HG03103 (cell line): Measurements from ENCODE around the gene ARHGDIB.

ENCODE experiments used
- ATAC-seq: cut with Tn5 transposase; IDR thresholded peaks from one replicate; pipeline ENCODE4 v1.9.1; 2021; ENCODE audit warnings: low read depth; ENCODE audit not compliant: unreplicated experiment

The ARHGDIB gene

DNA sequence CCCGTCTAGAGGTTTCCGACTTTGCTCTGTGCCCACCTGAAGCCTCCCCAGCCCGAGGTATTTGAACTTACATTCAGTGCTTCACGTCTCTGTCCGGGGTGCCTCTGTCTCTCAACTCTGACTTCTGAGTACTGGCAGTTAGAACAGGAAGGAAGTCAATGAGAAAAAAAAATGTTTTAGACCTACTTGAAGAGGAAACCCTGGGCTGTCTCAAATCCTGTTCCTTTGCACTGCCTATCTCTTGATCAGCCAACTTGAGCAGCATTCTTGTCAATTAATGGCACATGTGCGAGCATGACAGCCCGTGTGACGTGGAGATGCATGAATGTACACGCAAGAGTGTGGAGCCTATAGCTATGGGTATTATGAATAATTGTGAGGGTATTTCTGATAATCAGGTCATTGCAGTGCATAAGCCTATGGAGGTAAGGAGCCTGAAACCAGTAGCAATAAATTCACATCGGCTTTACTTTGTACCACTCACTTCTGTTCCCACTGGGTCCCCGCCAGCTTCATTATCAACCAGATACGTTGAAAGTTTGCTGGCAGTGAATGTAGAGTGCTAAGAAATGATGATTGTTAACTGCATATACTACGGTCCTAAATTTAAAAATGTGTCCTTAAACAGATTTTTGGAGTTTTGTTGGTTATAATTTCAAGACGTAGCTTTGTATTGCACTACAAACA, at the start of gene ARHGDIB:
Gene ARHGDIB (minus strand): TSS at position 136 of the 687 bp plus-strand sequence. CDS start 10,889 bp downstream, outside the sequence.
- peak; percentile 59 for ATAC-seq

DNA sequence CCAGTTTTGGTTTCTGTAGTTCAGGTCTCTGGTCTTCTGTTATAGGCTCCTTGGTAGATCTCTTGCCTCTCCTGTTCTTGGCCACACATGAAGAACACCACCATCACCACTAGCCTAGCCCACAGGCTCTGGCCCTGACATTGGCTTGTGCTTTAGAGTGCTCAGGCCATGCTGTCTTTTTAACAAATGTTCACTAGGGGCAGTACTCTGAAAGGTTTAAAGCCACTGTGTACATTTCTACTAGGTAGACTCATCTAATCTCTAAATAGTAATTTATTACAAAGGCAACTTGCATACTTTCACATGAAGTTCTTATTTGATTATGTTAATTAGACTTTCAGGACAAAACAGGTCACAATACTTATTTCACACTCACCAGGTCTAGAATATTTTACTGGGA, 49.8 kb upstream of the ARHGDIB start:
- peak; percentile 78 for ATAC-seq

DNA sequence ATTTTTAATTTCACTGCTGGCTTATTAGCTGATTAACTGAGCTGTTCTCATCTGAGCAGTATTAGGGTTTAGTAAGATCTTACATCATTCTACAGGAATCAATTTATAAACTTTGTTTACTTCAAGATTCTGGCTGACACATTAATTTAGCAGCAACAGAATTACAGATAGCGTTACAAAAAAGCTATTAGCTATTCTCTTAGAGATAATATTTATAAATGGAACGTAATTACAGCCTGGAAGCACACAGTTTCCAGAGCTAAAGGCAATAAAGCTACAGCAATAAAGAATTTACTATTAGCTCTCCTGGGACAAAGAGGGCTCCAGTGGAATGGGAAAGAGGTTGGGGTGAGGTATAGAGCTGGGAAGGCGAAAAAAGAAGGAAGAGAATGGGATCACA, 46.1 kb upstream of the ARHGDIB start:
- no peak for ATAC-seq

DNA sequence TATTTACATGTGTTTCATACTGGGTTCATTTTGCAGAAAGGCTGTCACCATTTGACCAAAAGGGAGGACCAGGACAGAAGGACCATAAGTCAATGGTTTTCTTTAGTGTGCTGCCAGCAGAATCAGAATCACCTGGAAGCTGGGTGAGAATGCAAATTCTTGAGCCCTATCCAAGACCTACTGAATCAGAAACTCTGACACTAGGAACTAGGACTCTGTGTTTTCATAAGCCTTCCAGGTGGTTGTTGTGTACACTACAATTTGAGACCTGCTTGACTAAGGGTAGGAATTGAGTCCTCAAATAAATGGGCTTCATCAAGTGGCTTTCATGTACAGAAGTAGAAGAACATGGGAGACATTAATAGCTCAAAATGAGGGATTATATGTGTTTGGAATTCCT, 43.7 kb upstream of the ARHGDIB start:
- no peak for ATAC-seq

DNA sequence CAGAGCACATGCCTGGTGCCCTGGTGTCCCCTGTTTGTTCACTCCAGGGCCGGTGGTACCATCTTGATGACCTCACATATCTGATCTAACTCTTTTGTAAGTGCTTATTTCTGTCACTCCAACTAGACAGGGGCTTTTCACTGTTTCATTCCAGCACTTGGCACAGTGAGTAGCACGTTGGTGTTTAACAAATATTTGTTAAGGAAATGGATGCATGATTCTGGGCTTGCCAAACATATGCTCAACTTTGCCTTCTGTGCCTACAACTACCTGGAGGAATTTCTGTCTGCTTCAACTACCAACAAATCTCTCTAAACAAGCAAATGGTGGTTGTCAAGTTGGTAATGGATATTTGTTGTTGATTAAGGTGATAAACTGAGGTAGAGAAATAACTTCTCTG, 43.0 kb upstream of the ARHGDIB start:
- ATAC-seq, result no peak

DNA sequence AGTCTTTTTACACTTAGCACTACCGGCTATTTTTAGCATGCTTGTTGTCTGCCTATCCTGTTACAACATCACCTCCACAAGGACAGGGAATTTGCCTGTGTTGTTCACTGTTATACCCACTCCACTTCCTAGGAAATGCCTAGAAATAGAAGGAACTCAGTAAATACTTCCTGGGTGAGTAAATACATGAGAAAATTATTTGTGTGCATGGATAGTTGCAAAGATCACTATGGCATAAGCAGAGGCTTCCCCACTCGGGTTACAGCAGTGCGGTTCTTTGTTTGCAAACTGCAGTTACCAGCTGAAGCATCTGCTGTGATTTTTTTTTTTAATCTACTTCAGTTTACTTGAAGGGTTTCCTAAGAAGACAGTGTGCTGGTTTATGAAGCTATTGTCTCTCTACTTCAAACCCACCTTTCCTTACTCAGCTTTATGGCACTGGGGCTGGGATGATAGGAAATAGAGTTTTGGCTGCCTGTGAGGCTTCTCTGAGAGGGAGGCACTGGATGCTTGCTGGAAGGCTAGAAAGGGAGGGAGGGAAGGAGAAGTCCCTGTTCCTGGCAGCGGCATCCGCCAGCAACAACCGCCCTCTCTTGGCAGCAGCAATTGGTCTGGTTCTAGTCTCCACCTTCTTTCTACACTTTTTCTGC, 40.5 kb upstream of the ARHGDIB start:
- ATAC-seq, result no peak

DNA sequence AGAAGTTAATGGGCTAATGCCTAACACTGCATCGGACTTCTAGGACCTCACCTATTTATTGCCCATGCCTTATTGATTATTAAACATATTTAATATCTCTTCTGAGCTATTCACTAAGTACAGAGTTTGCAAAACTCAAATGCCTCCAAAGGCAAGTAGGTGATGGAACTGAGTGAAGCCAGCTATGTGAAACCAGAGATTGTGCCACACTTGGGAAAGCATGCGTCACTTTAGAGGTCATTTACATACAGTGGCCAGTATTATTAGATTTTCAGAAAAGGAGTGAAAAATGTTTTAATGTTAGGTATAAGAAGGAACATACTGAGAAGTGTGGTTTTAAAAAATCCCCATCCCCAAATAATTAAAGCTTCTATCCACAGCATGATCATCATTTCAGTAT, 39.2 kb upstream of the ARHGDIB start:
- no peak for ATAC-seq

DNA sequence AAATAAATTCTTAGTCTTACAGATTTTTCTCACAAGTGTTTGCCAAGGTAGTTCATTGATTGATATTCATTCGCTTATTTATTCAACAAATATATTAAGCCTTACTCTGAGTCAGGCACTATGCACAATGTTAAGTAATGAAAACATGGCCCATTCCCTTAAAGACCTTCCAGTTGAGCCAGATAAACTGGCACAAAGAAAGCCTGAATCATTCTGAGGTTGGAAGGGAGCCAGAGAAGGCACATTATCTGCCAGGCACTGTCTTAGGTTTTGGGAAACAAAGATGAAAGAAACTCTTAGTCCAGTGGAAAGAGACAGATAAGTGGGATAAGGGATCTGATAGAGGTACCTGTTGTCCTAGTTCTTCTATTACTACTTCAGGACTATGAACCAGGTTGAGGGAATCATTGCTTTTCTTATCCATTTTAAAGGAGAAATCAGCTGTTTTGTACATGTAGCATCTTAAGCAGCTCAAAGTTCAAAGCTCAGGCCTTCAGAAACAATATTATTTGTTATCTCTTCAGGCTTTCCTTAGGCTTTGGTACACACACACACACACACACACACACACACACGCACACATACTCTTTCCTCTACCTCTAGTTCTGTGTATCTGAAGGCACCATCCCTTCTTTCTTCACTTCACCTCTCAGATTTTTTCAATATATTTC, 38.4 kb upstream of the ARHGDIB start:
- no peak for ATAC-seq

DNA sequence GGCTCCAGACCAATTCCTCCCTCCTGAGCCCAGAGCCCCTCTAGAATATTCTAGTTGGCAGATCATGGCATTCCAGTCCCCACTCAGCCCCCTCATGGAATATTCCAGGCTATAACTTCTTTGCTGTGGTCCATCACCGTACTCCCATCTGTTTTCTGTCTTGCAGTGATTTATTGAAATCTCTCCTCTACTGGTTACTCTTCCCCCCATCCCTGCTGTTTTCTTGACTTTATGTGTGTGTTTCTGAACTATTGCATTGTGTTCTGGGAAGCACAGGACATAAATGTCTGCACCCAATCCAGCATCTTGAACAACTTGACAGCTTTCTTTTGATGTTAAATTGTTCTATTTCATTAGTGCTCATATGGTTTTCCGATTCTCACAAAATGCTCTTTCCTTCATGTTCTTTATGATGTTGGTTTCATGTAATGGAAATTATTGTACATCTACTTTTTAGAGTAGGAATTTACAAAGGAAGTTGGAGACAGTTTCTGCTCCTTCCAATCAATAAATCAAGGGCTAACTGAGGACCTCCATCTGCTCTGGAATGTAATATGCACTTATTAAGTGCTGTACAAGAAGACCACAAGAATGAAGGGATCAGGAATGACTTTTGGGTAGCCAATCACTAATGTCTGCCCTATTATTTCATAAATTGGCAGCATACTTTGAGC, 37.8 kb upstream of the ARHGDIB start:
- ATAC-seq, result no peak

DNA sequence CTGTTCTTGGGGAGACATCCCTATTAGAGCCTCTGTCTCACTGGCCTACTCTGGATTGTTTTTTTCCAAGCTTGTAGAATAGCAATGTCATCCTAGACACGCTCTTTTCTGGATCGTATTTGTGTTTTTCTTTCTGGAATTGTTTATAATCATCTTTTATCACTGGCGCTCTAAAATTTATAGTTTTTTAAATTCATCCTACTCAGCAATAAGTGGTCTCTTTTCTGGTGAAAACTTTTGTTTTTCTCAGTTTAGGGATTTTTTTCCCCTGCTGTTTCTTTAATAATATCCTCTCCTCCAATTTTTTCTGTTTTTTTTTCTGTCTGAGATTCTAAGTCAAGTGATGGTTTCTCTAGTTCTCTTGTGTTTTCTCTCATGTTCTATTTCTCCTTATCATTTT, 36.6 kb upstream of the ARHGDIB start:
- ATAC-seq, result no peak

DNA sequence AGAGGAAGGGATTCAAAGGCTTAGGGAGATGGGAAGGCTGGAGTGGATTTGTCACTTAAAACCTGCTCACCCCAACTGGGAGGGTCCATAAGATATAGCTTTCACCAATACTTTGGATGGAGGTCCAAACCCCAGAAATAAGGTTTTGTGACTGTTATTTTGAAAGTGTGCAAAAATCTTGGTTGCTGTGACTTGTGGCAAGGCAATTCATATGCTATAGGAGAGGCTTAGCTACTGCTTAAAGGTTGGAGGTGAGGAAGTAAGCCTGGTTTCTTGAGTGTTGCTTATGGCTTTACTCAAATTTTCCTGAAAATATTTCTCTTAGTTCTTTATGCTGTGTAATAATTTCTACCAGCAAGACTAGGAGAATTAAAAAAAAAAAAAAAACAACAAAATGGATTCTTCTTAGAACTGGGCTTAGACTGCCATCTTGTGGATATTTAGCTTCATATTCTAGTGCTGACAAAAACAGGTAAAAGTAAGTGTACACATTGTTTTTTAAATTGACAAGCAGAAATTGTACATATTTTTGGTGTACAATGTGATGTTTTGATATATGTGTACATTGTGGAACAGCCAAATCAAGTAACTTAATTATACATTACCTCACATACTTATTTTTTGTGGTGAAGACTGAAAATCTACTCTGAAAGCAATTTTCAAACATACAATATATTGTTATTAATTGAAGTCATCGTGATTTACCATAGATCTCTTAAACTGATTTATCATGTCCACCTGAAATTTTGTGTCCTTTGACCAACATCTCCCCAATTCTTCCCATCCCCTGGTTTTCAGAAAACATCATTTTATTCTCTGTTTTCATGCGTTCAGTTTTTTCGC, 34.4 kb upstream of the ARHGDIB start:
- no peak for ATAC-seq

DNA sequence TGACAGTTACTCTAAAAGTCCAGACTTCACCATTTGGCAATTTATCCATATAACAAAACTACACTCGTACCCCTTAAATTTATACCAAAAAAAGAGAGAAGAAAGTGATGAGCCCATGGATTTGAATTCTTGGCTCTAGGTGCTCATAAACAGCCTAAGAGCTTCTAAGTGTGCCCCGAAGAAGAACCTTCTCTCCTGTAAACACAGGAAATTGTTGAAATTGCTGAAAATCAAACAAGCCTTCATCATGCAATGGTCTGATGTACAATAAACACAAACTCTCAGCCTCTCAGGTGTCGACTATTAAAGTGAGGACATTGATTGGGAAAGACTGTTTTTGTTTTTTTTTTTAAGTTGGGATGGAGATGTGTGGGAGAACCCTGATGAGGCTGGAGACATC, 33.2 kb upstream of the ARHGDIB start:
- ATAC-seq, result no peak

DNA sequence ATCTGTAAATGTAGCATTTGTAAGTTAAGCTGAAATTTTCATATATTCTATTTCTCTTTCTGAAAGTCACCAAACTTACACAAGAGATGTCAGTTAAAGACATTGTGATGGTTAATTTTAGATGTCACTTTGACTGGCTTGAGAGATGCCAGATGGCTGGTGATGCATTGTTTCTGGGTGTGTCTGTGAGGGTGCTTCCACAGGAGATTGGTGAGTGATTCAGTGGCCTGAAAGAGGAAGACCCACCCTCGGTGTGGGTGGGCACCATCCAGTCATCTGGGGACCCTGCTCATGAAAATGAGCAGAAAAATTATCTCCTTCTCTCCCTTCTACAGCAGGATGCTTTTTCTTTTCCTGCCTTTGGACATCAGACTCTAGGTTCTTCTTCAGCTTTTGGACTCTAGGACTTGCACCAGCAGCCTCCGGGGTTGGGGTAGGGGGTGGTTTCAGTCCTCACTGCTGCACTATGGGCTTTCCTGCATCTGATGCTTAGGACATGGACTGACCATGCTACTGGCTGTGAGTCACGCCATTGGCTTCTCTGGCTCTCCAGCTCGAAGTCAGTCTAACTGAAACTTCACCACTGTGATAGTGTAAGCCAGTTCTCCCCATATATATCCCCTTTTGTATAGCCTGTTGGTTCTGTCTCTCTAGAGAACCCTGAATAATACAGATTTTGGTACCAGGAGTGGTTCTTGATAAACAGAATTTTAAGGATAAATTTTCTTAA, 32.3 kb upstream of the ARHGDIB start:
- no peak for ATAC-seq

DNA sequence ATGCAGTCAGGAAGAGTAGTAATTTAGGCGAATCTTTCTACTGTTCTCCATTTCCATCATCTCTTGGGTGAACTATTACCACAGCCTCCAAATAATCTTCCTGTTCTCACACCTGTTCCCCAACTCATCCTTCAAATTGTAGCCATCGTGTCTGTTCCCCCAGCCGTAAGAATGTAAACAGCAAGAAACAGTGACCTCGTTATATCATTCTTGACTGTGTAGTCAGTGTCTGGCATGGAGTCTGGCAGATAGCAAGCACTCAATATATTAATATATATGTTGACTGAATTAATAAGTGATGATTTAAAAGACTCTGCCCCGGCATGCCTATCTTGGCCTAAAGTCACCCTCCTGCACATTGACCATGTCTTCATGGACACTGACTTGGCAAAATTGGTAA, 31.7 kb upstream of the ARHGDIB start:
- no peak for ATAC-seq

DNA sequence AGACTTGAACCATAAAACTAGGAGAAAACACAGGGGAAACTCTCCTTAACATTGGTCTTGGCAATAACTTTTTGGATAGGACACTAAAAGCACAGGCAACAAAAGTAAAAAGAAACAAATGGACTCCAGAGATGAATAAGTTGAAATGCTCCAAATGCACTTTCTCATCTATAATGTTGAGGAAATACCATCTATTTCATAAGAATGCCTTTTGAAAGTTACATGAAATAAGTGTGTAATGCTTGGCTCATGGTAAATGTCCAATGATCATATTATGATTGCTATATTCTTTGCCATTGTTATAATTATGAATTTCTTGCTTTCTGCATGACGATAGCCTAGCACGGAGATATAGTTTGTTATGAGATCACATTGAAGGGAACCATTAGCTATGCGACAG, 31.3 kb upstream of the ARHGDIB start:
- no peak for ATAC-seq

DNA sequence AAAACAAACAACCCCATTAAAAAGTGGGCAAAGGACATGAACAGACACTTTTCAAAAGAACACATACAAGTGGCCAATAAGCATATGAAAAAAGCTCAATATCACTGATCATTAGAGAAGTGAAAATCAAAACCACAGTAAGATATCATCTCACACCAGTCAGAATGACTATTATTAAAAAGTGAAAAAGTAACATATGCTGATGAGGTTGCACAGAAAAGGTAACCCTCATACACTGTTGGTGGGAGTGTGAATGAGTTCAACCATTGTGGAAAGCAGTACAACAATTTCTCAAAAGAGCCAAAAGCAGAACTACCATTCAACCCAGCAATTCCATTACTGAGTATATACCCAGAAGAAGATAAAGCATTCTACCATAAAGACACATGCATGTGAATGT, 29.7 kb upstream of the ARHGDIB start:
- no peak for ATAC-seq

DNA sequence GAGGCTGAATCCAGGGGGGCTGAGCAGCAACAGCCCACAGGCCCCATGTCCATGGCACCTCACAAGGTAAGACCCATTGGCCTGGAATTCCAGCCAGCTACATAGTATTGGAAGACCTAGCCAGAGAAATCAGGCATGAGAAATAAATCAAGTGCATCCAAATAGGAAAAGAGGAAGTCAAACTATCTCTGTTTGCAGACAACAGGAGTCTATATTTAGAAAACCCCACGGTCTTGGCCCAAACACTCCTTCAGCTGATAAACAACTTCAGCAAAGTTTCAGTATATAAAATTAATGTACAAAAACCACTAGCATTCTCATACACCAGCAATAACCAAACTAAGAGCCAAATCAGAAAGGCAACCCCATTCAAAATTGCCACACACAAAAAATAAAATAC, 28.4 kb upstream of the ARHGDIB start:
- peak; percentile 41 for ATAC-seq

DNA sequence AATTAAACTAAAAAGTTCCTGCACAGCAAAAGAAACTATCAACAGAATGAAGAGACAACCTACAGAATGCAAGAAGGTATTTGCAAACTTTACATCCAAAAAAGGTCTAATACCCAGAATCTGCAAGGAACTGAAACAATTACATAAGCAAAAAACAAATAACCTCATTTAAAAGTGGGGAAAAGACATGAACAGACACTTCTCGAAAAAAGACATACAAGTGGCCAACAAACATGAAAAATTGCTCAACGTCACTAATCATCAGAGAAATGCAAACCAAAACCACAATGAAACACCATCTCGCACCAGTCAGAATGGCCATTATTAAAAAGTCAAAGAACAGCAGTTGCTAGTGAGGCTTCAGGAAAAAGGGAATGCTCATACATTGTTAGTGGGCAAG, 26.6 kb upstream of the ARHGDIB start:
- no peak for ATAC-seq

DNA sequence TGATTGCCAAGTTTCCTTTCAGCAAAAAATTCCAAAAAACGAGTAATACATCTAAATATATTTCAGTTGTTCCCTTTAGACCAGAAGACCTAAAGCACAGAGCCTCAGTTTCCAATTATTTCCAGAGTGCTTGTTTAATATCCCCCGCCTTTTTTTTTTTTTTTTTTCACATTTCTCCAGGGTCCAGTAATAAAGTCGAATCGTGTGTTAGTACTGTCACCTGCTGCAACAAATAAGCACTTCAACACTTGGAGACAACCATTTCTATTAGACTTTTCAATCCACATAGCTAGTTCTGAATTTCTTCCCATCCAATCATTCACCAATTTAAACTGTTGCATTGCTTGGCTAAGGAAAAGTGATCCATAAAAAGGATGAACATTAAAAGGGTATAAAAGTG, 25.0 kb upstream of the ARHGDIB start:
- no peak for ATAC-seq

DNA sequence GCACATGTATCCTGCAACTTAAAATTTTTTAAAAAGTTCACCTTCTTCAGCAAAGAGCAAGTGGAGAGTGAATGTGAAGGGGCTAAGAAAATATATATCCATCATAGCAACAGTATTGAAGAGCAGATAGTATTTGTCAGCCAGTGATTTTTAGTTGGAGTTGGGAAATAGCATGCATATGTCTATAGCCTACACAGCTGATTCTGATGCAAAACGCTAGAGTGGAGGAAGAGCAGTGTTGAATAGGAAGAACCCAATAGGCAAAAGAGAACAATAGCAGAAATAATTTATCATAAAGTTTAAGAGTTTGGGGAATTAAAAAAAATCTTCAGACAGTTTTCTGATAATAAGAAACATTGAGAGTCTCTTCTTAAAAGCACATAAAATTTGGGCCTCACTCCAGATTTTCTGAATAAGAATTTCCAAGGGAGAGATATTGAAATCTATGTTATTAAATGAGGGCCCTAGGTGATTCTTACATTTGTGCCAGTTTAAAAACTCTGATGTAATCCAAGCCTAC, 23.4 kb upstream of the ARHGDIB start:
- ATAC-seq, result no peak
